NCI-H524 treated with DMSO at 0.1 percent for 48 hours (cell line): ENCODE measurements around the gene PRSS48.
"Not testable (repeated sequence)": the region's sequence is repeated elsewhere in the genome, so short reads cannot be mapped to it uniquely, and the experiment has no call there.

ENCODE experiments used
- DNase-seq: peaks from one replicate; lab custom pipeline; 2025; lab: John Stamatoyannopoulos, UW

PRSS48 gene

DNA sequence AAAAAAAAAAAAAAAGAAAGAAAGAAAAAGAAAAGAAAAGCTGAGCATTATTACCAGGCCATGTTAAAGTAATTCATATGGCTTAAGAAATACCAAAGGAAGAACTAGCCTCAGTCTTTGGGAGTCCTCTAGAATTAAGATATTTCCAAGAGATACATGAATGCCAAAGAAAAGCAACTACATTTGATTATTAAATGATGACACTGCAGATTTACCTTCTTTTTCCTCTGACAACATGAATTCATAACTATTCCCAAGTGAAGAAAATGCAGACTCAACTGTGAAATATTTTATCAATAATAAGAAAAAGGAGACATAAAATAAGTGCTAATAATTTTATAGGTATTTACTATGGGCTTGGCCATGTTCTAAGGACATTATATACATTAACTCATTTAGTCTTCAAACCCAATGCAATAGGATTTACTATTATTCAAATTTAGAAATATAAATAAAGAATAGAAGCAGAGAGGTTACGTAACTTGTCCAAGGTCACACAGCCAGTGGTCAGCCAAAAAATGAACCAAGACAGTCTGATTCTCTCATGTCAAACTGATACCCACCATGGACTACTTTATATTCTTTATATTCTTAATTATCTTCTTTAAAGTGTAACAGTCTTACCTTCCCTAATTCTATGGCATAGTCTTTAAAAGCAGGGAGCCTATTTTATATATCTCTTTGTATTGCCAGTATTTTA lies 41.5 kb downstream of the PRSS48 start:
- no peak for DNase-seq

DNA sequence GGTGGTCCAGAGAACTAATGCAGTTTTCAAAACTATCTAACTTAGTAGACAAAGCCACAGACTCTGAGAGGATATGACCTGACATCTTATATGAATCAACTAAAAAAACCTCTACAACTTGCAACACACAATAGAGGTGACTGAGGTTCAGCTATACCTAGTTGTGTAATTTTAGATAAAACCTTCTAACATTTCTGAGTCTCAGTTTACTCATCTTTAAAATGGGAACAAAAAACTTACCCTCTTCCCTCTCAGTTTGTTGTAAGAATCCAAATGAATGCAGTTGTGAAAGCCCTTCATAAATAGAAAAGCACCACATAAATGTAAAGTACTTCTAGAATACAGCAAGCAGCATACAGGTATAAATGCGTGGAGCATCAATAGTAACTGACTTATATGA lies 42.5 kb downstream of the PRSS48 start:
- no peak for DNase-seq

DNA sequence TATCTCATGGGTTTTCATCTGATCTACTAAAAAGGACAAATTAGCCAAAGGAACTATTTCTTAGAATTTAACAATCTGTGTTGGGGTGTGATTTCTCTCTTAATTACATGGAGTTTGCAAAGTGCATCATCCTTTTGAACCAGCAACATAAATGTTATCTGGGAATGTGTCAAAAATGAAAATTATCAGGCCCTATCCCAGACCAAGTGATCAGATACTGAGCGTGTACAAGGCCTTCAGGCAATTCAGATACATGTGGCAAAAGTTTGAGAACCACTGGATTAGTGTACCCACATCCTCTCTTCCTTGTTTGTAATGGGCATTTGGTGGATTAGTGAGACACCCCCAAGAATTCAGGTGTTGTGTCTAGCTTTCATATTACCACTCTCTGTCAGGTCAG lies 44.6 kb downstream of the PRSS48 start:
- no peak for DNase-seq

DNA sequence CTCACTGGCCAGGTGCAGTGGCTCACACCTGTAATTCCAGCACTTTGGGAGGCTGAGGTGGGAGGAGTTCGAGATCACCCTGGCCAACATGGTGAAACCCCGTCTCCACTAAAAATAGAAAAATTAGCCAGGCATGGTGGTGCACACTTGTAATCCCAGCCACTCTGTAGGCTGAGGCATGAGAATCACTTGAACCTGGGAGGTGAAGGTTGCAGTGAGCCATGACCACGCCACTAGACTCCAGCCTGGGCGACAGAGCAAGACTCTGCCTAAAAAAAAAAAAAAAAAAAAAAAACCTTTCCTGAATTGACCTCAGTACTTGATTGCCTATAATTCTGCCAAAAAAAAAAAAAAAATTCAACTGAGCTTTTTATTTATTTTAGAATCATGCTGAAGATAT lies 45.2 kb downstream of the PRSS48 start:
- DNase-seq: not testable (repeated sequence)

DNA sequence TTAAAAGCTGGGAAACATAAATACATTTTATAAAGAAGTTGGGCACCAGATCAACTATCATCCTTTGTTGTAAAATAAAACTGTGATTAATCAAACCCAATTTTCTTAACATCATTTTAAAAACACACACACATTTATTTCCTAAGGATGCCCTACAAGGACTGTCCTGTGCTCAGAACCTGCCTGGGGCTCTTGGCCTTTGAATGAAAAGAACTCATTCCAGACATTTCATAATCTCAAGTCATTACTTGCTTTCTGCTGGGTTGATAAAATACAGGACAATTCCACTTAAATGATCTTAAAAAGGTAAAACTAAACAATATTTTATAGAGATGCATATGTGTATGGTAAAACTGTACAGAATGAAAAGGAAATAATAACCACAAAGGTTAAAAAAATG lies 45.6 kb downstream of the PRSS48 start:
- DNase-seq: no peak

DNA sequence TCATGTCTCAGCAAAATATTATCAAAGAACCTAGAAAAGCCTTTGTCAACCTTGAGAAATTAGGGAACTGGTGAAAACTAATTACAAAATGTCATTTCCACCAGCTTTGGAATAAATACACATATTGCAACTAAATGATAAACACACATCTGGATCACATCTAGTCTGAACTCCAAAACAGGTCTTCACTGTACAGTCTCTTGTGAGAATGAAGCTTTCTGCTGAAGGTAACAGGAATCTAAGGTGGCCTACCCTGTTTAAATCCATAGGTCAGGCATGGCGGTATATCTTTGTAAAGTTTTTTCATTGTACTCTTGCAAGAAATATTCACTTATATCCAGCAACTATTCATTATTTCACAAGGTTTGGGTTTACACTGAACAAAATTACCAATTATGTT lies 46.7 kb downstream of the PRSS48 start:
- DNase-seq: no peak

DNA sequence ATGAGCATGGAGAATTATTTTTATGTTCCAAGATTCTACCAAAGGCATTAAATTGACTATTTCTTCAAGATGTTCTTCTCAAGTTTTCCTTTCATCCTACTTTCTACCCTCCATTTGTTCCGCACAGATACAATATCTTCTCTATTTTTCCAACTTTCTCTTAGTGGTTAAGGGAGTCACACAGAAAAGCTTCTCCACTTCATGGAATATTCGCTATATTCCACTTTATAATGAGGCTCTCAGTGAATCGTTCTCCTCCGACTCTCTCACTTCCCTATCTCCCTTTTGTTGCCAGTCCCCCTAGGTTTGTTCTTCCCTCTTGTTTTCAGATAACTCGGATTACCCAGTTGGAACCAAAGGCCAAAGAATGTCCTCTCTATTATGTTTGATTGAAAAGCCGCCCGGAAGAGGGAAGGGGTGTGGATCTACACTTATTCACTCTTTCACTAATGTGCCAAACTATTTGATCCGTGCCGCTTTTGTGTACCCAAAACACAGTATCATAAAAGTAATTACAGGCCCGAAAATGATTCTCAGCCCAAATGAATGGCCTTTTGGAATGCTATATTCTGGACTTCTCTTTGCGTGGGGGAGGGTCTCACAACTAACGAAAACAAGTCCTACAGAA lies 47.3 kb downstream of the PRSS48 start:
- no peak for DNase-seq

DNA sequence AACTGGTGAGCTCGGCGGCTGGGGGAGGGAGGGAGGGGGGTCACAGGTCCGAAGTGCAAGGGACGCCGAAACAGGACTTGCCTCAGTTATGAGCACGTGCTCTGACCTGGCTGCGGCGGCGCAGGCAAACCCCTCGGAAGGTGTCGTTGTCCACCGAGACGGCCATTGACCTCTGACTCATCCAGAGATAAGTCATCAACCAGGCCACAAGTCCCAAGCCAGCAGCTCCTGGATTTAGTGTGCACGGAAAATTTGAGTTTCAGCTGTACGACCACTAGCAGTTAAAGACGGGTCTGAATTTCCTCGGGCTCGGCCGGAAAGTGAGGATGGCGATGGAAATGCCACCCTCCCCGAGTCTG lies 47.8 kb downstream of the PRSS48 start:
- DNase-seq: no peak

DNA sequence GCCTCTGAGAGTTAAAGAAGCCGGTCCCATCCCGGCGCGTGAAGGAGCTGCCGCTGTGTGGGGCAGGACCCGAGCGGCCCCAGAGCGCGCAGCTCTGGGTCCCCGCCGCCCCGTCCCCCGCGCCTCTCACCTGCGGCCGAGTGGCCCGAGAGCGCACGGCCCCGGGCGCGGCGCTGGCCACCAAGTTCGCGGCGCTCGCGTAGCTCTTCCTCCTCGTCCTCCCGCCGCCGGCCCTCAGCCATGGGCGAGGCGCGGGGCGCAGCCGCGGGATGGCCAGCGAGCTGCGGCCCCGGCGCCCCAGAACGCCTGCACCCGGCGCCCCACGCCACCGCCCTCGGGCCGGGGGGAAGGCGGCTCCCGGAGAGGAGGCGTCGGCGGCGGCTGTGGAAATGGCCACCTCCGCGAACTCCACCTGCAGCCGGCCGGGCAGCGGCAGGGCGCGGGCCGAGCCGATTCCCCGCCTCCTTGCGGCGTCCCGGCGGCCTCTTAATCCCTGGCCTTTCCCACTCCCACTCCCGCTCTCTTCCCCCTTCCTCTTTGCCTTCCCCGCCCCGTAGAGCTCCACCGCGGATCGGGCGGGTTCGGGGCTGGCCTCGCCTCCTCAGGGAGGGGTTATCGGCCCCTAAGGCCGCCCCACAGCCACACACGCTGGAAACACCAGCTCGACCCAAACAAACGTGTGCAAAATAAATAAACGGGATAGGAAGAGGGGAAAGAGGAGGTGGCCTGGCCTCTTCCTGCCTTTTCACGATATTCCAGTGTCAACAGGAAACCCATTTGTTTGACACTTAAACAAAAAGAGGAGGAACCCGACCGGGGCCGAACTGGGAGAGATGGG lies 48.4 kb downstream of the PRSS48 start, which contains the start of gene SH3D19:
Gene SH3D19 (minus strand): TSS at position 495 of the 838 bp plus-strand sequence. CDS start 253 bp downstream, at position 242.
- no peak for DNase-seq

DNA sequence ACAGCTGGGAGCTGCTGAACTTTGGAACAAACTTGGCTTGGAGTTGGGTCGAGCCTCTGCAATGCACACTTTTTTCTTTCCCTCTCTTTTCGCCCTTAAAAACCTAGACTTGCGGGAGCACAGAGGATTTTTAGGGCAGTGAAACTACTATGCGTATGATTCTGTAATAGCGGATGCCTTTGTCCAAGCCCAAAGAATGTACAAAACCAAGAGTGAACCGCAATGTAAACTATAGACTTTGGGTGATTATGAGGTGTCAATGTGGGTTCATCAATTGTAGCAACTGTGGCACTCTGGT lies 48.9 kb downstream of the PRSS48 start:
- DNase-seq: no peak

DNA sequence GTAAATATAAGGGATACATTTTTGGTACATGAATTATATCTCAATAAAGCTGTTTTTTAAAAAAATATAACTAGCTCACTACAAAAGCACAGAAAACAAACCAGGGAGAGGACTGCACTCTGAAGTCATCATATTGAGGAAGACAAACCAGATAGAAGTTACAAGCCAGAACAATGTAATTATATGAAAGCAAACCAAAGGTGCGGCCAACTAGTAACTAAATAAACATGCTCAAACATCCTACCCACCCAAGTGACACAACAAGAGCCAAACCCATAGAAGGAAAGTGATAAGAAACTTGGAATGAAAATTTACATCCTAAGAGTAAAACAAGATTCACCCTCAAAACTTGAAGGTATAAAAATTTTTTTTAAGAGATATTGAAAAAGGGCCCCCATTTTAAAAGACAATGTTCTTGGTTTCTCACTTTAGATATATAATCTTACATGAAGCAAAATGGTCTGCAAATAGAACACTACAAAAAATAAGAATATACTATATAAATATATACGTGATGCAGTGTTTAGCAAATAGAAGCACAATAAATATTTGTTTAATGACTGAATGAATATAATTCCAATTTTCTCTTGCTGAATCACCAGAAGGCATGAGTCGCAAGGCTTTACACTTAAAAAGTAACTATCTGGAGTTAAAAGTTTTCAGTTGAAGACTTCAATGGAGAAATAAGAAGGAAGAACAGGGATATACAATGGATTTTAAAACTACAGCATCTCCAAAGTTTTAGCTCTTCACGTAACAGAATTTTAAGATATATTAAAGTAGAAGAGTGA lies 52.5 kb downstream of the PRSS48 start:
- no peak for DNase-seq

DNA sequence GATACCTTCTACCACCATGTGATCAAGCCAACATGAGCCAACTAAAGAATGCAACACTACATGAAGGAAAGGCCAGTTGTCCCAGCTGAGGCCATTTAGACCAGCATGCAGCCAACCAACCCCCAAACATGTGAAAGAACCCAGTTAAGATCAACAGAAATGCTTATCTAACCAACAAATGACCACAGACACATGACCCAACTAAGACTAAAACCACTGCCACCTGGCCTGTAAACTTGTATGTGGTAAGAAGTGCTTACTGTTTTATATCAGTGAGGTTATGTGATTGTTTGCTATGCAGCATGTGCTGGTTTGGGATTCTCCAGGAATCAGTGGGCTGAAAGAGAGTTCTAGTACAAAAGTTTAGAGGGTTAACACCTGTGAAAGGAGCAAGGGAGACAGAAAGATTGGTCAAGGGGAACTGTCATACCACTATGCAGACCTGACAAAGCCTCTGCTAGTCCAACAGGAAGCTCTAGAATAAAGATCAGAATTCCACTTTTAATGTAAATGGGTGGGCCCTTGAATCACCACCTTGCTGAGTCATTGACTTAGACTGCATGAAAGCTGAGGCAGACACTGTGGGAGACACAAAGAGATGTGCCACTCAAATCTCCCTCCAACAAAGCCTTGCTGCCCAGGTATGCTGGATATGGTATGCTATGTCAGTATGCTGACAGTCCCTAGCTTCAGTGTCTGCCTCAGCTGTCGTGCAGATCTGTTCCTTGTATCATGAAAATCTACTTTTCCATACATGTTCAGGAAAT lies 54.5 kb downstream of the PRSS48 start:
- DNase-seq: no peak

DNA sequence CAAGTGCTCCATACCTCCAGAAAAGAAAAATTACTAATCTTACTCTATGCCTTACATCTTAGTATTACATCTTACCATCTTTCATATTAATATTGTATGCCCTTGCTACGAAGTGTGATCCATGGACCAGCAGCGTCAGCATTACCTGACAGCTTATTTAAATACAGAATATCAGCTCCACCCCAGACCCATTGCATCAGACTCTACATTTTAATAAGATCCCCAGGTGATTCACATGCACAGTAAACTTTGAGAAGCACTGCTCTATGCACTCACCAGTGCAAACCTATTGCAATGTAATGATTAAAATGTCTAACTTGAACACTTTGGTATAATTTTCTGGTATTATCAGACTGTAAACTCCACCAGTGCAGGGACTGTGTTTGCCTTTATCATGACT lies 62.5 kb downstream of the PRSS48 start:
- DNase-seq: no peak

DNA sequence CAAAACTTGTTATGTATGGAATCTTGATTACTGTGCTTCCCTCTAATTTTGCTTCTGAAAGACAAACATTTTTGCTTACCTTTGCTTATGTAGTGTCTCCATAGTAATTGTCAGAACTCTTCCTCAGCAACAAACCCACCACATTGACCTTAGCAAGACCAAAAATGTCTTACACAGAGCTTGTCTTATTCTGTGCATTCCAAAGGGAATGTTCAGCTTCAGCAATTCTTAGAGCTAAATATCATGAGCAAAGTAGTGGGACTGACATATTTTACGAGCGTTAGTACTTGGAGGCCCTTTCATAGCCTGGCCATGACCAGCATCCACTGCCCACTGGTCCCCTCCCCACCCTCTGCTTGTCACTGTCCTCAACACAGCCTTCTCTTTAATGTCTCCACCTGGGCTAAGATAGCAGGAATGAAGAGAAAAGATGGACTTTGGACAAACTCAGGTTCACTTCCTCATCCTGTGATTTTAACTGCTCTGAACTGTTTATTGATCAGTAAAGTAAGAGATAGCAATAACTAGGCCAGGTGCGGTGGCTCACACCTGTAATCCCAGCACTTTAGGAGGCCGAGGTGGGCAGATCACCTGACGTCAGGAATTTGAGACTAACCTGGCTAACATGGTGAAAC lies 63.9 kb downstream of the PRSS48 start:
- no peak for DNase-seq
